Germinal center (tissue), 1 donor: ENCODE measurements around the gene SLC39A3.

Source experiments
- DNase-seq: peaks from one replicate; pipeline ENCODE4 v3.0.0; 2012; ENCODE audit warnings: mixed read lengths, low spot score

The SLC39A3 gene

DNA sequence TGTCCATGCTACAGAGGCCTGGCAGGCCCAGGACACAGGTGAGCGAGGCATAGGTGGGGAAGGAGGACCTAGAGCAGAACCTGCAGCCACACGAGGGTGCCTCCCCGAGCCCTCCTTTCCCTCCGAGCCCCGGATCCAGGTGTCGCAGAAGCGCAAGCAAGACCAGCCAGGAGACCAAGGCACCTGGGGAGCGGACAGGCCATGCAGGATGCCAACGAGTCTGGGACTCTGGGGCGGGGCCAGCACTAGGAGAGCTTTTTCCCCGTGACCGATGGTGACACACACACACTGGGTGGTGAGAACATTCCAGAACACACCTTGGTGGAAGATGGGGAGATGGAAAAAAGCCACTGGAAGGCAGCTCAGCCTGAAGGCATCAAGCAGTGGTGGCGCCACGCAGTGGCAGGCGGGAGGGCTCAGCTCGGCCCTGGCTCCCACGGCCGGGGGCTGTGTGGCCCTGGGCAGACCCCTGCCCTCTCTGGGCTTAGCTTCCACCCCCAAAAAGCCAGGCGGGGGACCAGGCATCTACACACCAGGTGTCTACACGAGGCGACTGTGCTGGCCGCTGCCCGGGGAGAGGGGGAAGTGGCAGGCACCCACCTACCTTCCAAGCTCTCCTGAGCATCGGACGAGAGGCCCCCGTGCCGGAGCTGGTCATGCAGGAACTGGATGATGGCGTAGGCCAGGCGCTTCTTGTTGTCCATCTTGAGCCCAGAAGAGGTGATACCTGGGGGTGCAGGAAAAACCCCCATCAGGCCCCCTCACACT is 28.7 kb upstream of the SLC39A3 start:
- DNase-seq, result no peak

DNA sequence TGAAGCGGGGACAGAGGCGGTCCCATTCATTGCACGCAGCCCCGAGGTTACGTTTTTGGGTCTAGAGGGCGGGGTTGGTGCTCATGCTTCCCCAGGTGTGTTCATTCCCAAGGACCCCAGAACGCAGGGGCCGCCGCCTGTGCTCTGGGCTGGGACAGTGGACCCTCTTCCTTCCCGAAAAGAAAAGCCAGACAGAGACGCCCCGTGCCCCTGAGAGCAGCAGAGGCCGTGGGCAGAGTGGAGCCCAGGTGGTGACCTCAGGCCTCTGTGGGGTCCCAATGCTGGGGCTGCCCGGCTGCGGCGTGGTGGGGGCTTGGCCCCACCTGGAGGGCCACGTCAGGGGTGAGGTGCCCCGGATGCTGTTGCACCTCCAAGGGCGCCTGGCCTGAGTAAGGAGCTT is 27.9 kb upstream of the SLC39A3 start:
- no peak for DNase-seq

DNA sequence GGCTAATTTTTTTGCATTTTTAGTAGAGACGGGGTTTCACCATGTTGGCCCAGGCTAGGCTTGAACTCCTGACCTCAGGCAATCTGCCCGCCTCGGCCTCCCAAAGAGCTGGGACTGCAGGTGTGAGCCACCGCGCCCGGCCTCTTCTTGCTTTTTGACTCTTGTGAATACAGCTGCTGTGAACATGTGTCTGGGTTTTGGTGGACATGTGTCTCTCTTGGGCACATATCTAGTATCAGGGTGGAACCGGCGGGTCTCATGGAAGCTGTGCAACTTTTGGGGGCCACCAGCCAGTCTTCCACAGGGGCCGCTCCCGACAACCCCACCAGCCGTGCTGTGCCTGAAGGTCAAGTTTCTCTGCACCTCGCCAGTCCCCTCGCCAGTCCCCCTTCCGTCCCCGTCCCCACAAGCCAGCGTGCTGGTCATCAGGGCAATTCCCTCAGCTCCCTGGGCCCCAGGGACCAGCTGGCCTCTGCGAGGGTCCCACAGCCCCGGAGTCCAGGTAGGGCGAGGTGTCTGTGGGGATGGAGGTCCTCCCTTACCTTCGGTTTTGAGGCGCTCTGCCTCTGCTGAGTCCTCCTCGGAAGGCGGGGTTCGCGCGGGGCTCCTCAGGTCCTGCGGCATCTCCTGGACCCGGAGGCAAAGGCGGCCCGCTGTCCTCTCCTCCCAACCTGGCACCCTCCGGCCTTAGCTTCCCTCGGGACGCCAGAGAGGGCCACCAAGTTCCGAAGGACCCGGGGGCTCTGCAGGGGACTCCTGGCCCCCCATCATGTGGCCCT is 27.0 kb upstream of the SLC39A3 start:
- no peak for DNase-seq

DNA sequence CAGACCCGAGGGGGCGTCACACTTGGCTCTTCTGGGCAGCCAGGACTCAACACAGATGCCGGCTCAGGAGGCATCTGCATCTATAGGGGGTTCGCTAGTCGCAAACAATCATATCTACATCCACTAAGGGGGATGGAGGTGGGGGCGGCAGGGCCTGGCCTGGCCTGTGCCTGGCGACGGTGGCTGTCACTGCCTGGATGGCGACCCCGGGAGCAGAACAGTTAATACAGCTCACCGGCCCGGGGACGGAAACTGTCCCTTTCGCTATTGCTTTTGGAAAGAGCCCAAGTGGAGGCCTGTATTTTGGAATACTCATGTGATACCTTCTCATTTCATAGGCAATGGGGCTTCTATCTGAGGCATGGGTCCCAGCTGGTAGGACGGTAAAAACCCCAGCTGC is 25.6 kb upstream of the SLC39A3 start:
- no peak for DNase-seq

DNA sequence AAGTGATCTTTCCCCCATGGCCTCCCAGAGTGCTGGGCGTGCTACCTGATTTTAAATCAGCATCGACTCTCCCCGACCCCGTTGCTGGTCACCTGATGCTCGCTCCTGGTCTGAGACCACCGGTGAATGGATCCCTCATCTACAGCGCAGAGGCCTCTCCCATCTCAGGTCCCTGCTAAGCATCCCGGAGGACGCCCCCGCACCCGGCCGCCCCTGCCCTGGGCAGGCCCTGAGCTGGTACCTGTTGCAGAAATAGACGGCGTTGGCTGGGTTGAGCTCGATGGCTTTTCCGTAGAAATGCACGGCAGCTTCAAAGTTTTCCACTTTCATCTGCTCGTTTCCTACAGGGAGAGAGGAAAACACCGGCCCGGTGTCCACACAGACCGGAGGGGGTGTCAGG is 25.1 kb upstream of the SLC39A3 start:
- no peak for DNase-seq

DNA sequence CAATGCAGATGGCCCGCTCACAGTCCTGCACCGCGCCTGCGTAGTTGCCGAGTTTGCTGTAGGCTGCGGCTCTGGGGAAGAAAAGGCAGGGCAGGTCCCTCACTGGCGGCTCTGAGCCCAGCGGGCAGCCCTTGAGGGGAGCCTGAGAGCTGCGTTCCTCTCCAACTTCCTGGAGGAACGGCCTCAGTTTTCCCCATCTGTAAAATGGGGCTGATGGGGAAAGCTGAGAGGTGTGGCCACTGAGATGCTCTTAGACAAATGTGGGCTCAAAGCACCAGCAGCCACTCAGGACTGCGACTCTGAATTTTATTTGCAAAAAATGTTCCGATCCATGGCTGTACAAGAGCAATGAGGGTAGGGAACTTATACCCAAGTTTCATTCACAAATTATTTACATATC is 23.9 kb upstream of the SLC39A3 start:
- no peak for DNase-seq

DNA sequence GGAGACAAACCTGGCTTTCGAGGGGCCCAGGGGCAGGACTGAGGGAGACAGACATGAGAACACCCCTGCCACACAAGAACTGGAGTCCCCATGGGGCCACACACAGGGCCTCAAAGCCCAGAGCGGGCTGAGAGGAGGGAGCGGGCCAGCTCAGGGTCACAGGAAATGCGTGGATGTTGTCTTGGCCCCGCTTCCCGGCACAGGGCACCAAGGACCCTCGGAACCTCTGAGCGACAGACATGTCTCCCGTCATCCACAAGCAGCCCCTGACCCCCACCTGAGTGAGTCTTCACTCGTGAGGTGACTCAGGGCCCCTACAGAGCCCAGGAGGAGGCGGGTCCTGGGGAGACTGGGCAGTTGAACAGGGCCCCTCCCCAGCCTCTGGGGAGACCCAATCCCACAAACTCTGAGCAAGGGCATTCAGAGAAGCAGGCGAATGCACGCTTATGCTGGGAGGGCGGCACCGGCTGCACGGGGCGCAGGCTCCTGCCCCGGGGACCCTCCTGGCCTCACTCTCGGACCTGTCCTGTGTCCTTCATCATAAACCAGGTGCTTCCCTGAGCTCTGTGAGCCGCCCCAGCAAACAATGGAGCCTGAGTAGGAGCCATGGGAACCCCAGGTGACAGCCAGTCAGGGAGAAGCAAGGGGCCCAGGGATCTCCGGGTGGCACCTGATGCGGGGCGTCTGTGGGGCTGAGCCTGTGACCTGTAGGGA is 23.1 kb upstream of the SLC39A3 start:
- no peak for DNase-seq

DNA sequence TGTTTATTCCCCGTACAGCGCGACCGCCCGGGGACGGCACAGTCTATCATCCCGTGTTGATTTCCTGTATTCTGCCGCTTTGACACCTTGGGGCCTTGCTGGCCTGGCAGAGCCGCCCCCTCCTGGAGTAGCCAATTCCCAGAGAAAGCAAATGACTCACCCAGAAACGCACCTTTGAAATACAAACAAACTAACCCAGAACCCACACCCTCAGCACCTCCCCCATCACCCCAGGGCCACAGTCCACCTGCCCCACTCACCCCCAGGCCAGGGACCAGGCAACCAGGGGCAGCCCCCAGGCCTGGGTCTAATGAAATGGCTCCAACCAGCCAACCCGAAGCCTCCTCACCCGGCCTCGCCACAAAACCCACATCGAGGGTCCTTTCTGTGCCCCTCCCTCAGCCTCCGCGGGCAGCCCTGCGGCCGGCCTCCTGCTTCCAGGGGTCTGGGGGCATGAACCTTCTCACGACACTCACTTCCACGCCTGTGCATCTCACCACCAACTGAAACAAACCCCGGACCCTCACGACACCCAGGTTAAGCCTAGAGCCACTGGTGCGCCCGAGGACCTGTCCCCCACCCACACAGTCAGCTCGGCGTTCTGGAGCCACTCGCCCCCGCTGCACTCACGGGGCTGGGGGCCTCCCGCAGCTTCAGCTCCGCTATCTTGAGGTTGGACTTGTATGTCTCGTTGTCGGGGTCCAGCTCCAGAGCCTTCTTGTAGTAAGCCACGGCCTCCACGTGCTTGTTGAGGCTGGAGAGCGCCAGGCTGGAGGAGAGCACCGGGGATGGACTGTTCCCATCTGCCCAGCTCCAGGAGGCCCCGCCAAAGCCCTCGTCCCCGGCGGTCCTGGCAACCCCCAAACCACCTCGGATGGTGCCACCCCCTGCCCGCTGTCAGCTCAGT is 22.3 kb upstream of the SLC39A3 start:
- DNase-seq, result no peak

DNA sequence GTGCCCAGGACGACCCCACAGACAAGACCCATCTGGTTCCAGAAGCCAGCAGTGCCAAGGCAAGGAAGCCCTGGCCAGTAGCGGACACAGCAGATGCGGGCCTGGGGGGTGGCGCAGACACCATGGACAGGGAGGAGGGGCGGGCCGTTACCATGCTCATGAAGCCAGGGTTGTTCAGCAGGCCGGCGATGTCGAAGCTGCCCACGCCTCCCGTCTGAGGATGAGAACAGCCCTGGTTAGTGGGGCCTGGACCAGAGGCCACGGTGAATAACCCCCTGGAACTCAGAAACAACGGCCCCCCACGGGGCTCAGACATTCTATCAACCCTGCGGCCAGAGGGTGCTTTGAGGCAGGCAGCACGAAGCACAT is 21.5 kb upstream of the SLC39A3 start:
- DNase-seq, result no peak

DNA sequence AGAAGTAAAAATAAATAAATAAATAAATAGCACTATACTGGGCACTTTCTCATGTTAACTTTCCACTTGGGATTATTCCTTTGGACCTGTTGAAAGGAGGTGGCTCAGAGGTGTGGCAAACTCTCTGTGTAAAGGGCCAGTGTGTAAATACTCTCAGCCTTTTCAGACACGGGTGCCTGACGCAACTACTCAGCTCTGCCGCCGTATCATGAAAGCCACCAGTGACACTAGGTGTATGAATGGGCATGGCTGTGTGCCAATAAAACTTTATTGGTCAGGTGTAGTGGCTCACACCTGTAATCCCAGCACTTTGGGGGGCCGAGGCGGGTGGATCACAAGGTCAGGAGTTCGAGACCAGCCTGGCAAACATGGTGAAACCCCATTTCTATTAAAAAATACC is 20.1 kb upstream of the SLC39A3 start:
- no peak for DNase-seq

DNA sequence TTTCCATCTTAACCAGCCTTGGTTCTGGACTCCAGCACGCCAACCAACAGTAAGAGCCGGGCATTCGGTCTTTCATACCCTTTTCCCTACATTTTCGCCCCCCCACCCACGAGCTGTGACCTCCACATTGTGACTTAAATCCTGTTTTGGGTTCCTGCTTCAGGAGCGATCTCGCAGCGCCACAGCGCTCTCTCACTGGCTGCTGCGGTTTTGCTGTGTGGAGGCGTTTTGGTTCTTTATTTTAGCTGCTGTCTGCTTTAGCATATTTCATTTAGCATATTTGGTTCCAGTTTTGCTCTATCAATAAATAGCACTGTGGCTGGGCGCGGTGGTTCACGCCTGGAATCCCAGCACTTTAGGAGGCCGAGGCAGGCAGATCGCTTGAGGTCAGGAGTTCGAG is 19.5 kb upstream of the SLC39A3 start:
- no peak for DNase-seq

DNA sequence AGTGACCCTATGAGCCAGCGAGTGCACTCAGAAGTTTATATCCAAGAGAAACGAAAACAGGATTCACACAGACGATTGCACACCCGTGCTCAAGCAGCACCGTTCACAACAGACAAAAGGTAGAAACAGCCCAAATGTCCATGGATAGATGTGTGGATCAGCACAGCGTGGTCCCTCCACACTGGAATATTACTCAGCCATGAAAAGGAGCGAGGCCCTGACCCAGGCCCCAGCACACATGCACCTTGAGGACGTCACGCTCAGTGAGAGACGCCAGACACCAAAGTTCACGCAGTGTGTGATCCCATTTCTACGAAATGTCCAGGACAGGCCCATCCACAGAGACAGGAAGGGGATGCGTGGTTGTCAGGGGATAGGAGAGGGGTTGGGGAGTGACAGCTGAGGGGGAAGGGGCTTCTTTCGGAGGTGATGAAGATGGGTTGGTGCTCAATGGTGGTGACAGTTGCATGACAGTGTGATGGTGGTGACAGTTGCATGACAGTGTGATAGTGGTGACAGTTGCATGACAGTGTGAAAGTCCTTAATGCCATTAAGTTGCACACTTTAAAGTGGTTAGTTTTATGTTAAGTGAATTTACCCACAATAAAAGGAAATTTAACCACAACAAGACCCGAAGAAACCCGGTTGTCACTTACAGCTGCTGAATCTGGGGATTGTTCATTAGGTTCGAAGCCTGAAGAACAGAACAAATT is 18.9 kb upstream of the SLC39A3 start:
- DNase-seq, result no peak

DNA sequence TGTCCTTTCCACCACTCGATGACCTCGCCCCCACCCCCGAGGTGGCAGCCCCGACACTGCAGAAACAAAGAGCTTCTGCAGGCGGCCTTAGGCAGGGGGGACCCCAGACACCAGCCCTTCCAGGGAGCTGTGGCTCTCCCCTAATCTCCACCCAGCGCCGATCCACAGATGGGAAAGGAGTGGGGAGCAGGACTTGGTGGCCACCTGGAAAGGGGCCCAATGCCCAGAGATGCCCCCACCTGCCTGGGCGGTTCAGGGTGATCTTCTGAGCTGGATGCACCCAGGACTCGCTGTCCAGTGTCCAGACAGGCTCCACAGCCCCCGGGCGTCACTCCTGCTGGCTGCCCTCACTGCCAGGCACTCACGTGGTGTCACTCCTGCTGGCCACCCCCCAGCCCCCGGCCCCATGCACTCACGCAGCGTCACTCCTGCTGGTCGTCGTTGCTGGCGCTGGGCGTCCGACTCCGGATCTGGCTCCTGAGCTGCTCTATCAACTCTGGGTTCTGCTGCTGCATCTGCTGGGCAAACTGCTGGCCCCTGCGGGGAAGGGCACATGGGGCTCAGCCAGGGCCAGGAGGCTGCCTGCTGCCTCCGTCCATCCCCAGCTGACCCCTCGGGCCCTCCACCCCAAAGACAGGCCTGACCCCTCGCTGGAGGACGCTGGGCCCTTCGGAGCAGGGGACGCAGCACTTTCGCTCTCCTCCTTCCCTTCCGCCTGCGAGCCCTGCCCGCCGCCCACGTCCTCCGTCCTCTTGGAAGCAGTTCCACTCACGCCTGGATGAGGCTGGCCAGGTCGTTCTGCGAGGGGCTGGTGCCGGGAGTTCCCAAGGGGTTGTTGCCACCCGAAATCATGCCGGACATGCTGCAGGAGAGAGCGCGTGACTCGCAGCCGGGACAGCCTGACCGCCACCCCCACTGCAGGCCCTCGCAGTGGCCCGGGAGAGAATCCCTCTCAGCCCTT is 17.4 kb upstream of the SLC39A3 start:
- no peak for DNase-seq

DNA sequence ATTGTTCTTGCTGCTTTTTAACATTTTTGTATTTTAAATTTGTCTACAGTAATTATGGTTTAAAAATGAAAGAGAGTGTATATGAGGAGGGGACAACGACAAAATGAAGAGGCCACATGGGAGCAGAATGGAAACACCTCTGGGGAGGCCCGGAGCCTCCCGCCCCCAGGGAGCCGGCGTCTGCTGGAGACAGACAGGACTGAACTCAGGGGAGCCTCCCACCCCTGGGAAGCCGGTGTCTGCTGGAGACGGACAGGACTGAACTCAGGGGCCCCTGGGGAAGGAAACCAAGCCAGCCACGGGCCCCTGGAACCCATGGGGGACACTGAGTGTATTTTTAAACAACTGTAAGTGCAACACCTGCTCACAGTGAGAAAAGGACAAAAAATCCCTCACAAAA is 16.7 kb upstream of the SLC39A3 start:
- DNase-seq, result no peak

DNA sequence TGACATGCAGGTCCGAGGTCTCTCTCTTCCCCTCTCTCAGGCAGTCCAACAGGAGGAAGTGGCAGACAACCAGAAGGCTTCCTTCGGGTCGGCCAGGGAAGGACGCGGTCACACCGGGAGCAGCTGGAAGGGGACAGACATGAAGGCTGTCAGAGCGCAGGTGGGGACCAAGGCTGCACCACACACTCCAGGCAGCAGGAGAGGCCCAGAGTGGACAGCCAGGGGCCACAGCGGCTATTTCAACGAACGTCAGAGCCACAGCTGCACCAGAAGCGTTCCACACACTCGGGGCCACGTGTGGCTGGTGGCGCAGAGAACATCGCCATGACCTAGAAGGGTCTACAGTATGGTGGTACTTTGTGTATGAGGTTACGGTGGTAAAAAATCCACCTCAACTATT is 16.0 kb upstream of the SLC39A3 start:
- no peak for DNase-seq

DNA sequence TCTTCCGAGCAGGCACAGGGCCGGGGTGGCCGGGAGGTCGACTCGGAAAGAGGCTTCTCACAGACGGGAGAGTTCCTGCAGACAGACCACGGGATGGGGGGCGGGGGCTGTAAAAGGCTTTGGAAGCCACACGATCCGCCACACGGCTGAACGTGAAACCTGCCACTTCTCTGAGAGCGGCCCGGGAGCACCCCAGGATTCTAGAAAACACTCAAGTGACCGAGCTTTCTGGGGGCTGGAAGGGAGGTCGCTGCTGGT is 15.6 kb upstream of the SLC39A3 start:
- DNase-seq, result no peak

DNA sequence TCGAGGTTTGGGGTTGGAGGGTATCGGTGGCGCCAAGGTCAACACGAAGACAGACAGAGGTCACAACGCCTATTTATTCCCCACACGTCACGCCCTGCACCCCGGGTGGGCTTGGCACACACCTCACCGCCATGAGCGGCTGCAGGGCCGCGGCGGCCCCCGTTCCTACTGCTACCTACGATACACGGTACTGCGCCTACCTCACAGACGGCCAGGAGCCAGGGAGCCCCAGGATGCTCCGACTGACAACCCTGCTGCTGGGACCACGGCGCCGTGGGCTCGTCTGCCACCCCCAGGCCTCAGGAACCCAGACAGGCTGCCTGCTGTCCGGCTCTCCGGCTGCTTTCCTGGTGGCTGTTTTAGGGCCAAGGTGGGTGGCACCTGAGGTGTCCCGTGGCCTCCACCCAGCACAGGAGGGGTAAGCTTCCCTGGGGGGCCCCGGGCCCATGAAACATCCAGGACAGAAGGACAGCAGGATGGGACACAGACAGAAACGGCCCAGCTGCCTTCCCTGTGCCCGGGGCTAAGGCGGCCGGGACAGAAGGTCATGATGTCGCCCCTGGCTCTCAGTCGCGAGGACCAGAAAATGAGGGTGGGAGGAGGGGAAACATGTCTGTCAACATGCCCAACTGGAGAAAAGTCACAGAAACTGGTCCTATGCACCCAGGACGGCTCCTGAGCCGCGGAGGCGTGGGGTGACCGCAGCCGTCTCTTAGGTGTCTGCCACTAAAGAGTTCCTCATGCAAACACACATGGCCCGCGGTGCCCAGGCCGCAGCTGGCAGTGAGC is 15.0 kb upstream of the SLC39A3 start:
- no peak for DNase-seq

DNA sequence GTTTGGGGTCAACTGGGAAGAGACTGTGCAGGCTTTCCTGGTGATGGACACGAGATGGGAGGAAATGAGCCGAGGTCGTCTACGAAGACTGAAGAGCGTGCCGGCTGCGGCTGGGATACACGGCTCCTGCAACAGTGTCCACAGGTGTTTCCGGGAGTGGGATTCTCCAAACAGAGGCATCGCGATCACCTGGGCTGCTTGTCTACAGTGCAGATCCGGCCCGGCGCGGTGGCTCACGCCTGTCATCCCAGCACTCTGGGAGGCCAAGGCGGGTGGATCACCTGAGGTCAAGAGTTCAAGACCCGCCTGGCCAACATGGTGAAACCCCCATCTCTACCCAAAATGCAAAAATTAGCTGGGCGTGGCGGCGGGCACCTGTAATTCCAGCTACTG is 11.6 kb upstream of the SLC39A3 start:
- no peak for DNase-seq

DNA sequence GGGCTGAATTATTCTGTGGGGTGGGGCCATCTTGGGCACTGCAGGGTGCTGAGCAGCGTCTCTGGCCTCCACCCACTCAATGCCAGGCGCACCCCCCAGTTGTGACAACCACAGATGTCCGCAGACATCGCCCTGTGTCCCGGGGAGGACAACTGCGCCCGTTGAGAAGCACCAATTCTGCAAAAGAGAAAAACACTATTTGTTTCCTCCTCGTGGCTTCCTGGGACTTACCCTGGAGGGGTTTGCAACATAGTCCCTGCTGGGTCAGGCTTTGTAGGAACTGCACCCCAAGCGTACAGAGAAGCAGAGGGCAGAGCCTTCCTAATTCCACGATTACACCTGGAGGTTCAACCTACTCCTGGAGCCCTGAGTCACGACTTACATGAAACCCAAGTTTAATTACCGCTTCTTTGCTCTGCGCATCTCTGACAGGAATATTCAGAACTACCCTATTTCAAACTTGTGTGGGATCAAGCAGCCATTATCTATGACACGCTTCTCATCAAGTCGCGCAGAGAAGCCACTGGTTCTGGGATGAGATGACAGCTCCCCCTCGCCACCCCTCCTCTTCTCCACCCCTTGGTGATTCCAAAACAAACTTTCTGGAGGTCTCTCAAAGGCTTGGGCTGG is 11.1 kb upstream of the SLC39A3 start:
- DNase-seq, result no peak
